ENCODE data around the gene RHPN2.
A peak's percentile ranks its signal among the peaks of the same experiment; 100 is the strongest.
"Not testable (repeated sequence)": the region's sequence is repeated elsewhere in the genome, so short reads cannot be mapped to it uniquely, and the experiment has no call there.

RHPN2 gene

DNA sequence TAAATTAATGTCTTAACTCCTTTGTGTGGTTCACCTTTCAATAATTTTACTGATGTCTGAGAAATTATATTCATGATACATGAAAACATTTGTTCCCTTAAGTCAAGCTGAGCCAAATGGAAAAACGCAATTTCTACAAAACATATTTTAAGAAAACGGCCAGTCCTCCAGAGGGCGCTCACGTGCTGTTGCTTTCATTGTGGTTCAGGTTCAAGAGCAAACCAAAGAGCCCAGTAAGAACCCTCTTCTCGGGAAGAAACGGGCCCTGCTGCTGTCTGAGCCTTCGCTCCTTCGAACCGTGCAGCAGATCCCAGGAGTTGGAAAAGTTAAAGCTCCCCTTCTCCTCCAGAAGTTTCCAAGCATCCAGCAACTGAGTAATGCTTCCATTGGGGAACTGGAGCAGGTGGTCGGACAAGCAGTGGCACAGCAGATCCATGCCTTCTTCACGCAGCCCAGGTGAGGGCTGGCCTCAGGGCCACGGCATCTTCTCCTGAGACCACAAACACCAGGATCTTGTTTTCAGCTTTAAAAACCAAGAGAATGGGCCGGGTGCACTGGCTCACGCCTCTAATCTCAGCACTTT is 88.4 kb downstream of the RHPN2 start:
- DNase-seq (ENCODE audit: low read depth), result peak; percentile 49

DNA sequence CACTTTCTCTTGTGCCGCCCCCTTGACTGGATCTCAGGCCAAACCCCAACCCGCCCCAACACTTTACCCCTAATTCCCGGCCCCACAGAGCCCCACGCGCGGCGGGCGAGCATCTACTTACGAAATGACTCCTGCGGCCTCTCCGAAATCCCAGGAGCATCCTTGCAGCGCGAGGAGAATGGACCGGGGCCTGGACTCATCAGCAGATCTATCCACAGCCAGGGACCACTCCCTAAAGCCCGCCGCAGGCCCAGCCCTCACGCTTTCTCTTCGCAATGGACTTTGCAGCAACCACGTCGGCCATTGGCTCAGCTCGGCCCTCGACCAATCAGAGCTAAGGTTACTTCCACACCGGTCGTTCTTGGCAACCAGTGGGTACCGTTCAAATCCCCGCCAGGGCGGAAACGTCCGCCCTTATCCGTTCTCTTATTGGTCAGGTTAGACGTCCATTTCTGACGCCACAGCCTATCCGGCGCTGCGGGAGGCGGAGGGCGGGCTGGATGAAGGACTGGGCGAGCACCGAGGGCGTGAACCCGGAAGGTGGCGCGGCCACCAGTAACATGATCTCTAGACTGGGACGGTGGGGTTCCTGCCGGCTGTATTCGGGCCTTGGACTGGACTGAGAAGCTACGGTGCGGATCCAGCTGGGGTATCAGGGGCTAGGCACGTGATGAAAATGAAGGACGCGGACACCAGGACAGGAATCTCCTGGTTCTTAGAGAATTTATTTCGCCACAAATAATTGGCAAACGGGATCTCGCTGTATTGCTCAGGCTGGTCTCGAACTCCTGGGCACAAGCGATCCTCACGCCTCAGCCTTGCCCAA is 92.8 kb downstream of the RHPN2 start, which contains the start of the genes CEP89 and FAAP24:
TSS of gene CEP89 (minus strand) at position 244 of the 826 bp plus-strand sequence. CDS start at position 160, 84 bp downstream.
TSS of gene FAAP24 (plus strand) at position 528 of the 826 bp plus-strand sequence. CDS start 955 bp downstream, outside the sequence.
- DNase-seq (ENCODE audit: low read depth), result peak; percentile 96

GRCh38 chr19:32971012-32971595 is 93.6 kb downstream of the RHPN2 start:
- no peak for DNase-seq (ENCODE audit: low read depth)

DNA sequence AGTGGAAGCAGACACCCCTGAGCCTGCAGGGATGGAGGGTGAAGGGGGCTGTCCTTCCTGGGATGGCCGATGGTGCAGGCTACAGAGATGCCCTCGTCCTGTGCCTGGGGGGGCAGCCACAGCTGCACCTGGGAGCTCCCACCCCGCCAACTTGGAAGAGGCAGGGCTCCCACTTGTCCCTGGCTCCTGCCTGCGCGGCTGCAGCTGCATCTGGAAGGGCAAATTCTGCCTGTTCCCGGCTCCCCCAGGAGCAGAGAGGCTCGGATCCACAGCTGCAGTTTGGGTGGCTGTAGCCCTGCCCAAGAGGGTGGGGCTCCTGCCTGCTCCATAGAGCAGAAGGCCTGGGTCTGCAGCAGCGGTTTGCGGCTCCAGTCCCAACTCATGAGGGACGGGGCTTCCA is 95.1 kb downstream of the RHPN2 start:
- no peak for DNase-seq (ENCODE audit: low read depth)

GRCh38 chr19:32966750-32967149 is 97.9 kb downstream of the RHPN2 start:
- DNase-seq (ENCODE audit: low read depth), result no peak

GRCh38 chr19:32945260-32945659 is 119.4 kb downstream of the RHPN2 start:
- no peak for DNase-seq (ENCODE audit: low read depth)

DNA sequence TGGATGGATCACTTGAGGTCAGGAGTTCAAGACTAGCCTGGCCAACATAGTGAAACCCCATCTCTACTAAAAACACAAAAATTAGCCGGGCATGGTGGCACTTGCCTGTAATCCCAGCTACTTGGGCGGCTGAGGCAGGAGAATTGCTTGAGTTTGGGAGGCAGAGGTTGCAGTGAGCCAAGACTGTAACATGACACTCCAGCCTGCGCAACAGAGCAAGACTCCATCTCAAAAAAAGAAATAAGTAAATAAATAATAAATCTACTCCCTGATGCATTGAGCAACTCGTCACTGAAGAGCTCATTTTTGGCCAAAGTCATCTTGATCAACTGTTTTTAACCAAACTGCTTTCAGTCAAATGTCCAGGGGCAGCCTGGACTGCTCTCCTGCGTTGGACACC is 123.4 kb downstream of the RHPN2 start:
- DNase-seq (ENCODE audit: low read depth), result not testable (repeated sequence)

- DNase-seq (ENCODE audit: low read depth), result no peak
Observed at GRCh38 chr19:32936065-32936464, 128.6 kb downstream of the RHPN2 start.

DNA sequence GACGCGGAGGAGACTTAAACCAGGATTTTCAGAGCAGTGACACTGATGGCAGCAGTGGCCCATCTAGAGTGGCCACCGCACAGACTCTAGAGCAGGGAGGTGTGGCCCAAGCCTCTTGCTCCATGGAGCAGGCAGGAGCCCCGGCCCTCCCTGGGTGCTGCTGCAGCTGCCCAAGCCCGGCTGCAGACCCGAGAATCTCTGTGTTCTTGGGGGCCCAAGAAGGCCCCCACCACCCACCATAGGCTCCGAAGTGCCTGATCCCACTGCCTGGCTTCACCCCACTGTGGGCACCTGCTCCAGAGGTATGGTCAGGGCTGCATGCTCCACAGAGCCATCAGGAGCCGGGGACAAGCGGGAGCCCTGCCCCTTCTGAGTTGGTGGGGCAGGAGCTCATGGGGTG is 129.1 kb downstream of the RHPN2 start:
- DNase-seq (ENCODE audit: low read depth), result no peak

GRCh38 chr19:32933571-32933970 is 131.1 kb downstream of the RHPN2 start:
- DNase-seq (ENCODE audit: low read depth), result no peak

- DNase-seq (ENCODE audit: low read depth), result no peak
Observed at GRCh38 chr19:32930567-32930966, 134.1 kb downstream of the RHPN2 start.

- DNase-seq (ENCODE audit: low read depth), result no peak
Observed at GRCh38 chr19:32928806-32929205, 135.9 kb downstream of the RHPN2 start.
